KBM-7 (cell line): Measurements from ENCODE around the gene JAZF1.
A peak's percentile ranks its signal among the peaks of the same experiment; 100 is the strongest.

Source experiments
- DNase-seq: peaks from one replicate; pipeline ENCODE4 v3.0.0-alpha.2; 2015
- in situ Hi-C: fragments of 300-500 bp; cut with MboI; formaldehyde crosslinking; loops from 2 replicates; pipeline ENCODE4 v1.14.3; 2020; ENCODE audit warnings: low sequenced_read_pairs, low pct_unique_long_range_greater_than_20kb, mixed read lengths

The JAZF1 gene

GRCh38 chr7:27802999-27803398, 377.6 kb downstream of the JAZF1 start:
- in situ Hi-C loops, result no loop called here
- DNase-seq, result no peak

- DNase-seq, result no peak
- in situ Hi-C loops, result no loop called here
Measured at GRCh38 chr7:27799212-27799611, 381.4 kb downstream of the JAZF1 start.

GRCh38 chr7:27795977-27796376, 384.6 kb downstream of the JAZF1 start:
- in situ Hi-C loops, result no loop called here
- no peak for DNase-seq

- no peak for DNase-seq
- in situ Hi-C loops, result no loop called here
Measured at GRCh38 chr7:27793780-27794179, 386.8 kb downstream of the JAZF1 start.

GRCh38 chr7:27788437-27788836, 392.2 kb downstream of the JAZF1 start:
- DNase-seq, result no peak
- in situ Hi-C loops, result no loop called here

- in situ Hi-C loops, result no loop called here
- DNase-seq, result peak; percentile 76
Measured at GRCh38 chr7:27784399-27785053, 396.1 kb downstream of the JAZF1 start.

- DNase-seq, result no peak
- in situ Hi-C loops, result no loop called here
Measured at GRCh38 chr7:27782849-27783248, 397.7 kb downstream of the JAZF1 start.

- in situ Hi-C loops, result no loop called here
- no peak for DNase-seq
Measured at GRCh38 chr7:27781188-27781587, 399.4 kb downstream of the JAZF1 start.
